ENCODE results near the gene NCF1. TPM values are rescaled to one million over a fixed set of nuclear protein-coding genes. Genes with fewer than 3 reads are reported as not detected.

The NCF1 gene
- total RNA-seq: not detected in 2 replicates

GRCh38 chr7:74773760-74774750 is at the start of gene NCF1:
Gene NCF1, plus strand, starts transcription at chr7:74774011. Its CDS starts 21 bp downstream, at chr7:74774032.

Other genes starting within 250 kb of the NCF1 start
- 96.9 and 111 TPM in 2 replicates for gene GTF2I, start 116.3 kb upstream of the NCF1 start, total RNA-seq
- gene GTF2IRD2, start 77.6 kb downstream of the NCF1 start, total RNA-seq: 4.9 and 6.4 TPM in 2 replicates
- gene CASTOR2, start 190.7 kb downstream of the NCF1 start, total RNA-seq: 11.4 and 13.1 TPM in 2 replicates